Measurements from ENCODE around the gene INTS4. TPM values are rescaled to one million over a fixed set of nuclear protein-coding genes. Genes with fewer than 3 reads are reported as not detected.

Gene INTS4
- total and polyA plus RNA-seq, 2 experiments from 2014 or later, result 24.6 to 47.6 TPM

DNA sequence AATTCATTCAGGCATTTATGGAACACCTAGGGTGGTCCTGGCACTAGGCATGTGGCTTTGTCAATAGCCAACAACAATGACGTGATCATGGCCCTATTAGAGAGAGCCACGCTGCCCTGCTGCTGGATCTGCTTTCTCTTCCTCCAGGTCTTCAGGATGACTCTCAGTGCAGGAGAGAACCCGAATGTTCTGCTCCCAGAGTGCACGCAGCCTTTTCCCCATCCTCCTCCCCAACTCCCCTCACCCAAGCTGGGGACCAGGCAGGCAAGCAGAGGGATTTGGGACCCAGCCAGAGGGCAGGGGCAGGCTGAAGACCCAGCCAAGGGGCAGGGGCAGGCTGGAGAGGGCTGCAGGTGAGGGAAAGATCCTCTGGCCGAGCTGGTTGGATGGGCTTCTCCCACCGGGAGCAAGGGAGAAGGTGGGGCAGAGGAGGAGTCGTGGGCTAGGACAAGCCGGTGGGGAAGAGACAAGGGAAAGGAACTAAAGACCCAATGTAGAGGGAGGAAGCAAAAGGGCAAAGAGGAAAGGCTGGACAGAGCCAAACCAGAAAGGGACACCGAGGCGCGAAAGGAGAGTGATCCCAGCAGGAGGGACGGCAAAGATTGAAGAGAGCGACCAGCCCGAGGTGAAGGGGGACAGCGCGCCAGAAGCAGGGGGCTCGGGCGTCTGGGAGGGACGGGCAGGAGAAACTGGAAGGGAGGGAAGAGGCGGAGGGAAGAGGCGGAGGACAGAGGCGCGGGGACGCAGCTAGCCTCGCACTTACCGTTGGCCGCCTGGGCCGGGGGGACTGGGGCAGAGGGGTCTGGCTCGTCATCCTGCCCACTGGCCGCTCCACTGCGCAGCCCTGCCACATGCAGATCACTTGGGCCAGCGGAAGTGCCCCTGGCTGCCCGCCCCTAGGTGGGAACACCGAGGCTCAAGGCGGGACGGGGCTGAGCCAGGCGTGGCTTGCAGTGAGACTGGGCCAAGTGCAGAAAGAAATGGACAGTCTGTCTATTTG, 28.2 kb upstream of the INTS4 start, which contains the start of gene KCTD14:
KCTD14 (minus strand) TSS at position 880 of the 1,000 bp plus-strand sequence; CDS start at position 853, 27 bp downstream.
- H2AFZ ChIP-seq, result peak within 1 kb of the TSS; percentile 93

DNA sequence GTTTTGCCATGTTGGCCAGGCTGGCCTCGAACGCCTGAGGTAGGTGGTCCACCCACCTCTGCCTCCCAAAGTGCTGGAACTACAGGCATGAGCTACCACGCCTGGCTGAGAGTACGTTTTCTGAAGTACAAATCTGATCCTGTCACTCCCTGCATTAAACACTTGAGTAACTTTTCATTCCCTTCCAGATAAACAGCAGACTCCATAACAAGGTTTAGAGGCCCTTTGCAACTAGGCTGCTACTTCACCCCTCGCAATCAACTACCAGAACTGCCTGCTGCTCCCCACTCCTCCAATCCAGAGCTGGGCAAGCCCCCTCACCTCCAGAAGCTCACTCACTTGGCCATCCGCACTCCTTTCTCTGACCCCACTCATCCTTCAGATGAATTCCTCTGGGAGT, 27.1 kb upstream of the INTS4 start:
- H3K9me2 ChIP-seq (ENCODE audit: insufficient read depth), result no peaks in the 10 kb centered on the region
- no peaks in the 10 kb centered on the region for H4K20me1 ChIP-seq (replicated peaks; ENCODE audit: insufficient read depth)
- no peaks in the 10 kb centered on the region; the same call in 1 of the 2 replicates for H3K79me2 ChIP-seq (replicated peaks; ENCODE audit: insufficient read depth)
- Mint-ChIP-seq H3K4me3 (peak overlapping the region; percentile 85; the same call in 1 of the 3 replicates), H3K27me3 (ENCODE audit: insufficient read depth, low read depth, poor library complexity) (peaks cover 5% of the 10 kb centered on the region), H3K9me3 (no peaks in the 10 kb centered on the region; the same call in 1 of the 3 replicates), H3K36me3 (ENCODE audit: low read depth) (peaks cover 2% of the 10 kb centered on the region), H3K27ac (no peak overlapping the region), H3K4me1 (peaks cover 19% of the 10 kb centered on the region)
- H3K4me1 ChIP-seq (ENCODE audit: insufficient read depth), result peaks cover 7% of the 10 kb centered on the region; the same call in 1 of the 2 replicates
- H3K4me2 ChIP-seq, result no peak overlapping the region
- H3K36me3 ChIP-seq (ENCODE audit: insufficient read depth), result no peaks in the 10 kb centered on the region
- H3K4me3 ChIP-seq, result peak overlapping the region; percentile 71; the same call in 1 of the 2 replicates
- no peak for ATAC-seq
- no peak overlapping the region for H2AFZ ChIP-seq
- DNase-seq (ENCODE audit: low spot score), result no peak
- no peaks in the 10 kb centered on the region for H3K27me3 ChIP-seq (ENCODE audit: insufficient read depth)
- H3F3A ChIP-seq (replicated peaks; ENCODE audit: low read depth), result peaks cover 9% of the 10 kb centered on the region
- H3K27ac ChIP-seq (ENCODE audit: low read depth), result no peak overlapping the region
- TF ChIP-seq JUNB (IDR thresholded peaks at IDR 0.05; ENCODE audit: unreplicated experiment), result no peak
- no peak for TF ChIP-seq CREB1 (CRISPR knock-in tag; IDR thresholded peaks at IDR 0.05; ENCODE audit: low read depth)
- TF ChIP-seq, protein P1, sequence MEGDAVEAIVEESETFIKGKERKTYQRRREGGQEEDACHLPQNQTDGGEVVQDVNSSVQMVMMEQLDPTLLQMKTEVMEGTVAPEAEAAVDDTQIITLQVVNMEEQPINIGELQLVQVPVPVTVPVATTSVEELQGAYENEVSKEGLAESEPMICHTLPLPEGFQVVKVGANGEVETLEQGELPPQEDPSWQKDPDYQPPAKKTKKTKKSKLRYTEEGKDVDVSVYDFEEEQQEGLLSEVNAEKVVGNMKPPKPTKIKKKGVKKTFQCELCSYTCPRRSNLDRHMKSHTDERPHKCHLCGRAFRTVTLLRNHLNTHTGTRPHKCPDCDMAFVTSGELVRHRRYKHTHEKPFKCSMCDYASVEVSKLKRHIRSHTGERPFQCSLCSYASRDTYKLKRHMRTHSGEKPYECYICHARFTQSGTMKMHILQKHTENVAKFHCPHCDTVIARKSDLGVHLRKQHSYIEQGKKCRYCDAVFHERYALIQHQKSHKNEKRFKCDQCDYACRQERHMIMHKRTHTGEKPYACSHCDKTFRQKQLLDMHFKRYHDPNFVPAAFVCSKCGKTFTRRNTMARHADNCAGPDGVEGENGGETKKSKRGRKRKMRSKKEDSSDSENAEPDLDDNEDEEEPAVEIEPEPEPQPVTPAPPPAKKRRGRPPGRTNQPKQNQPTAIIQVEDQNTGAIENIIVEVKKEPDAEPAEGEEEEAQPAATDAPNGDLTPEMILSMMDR (conservative IDR thresholded peaks at IDR 0.05; ENCODE audit: low read depth in 2 of 2), result no peak
- TF ChIP-seq EZH2phosphoT487 (IDR thresholded peaks at IDR 0.05; ENCODE audit: unreplicated experiment), result no peak

More for the DNA sequence above, 28.2 kb upstream of the INTS4 start, which contains the start of gene KCTD14:
- peak within 1 kb of the TSS; percentile 61 for H3K27ac Mint-ChIP-seq
- DNase-seq (ENCODE audit: low spot score) (peak; percentile 79), ATAC-seq (peak; percentile 92)
- H3K27me3 Mint-ChIP-seq (ENCODE audit: insufficient read depth, low read depth, poor library complexity), result no peaks in the 10 kb centered on the region
- peaks cover 7% of the 10 kb centered on the region; the same call in 1 of the 2 replicates for H3K4me1 ChIP-seq (ENCODE audit: insufficient read depth)
- peak within 1 kb of the TSS; percentile 71 for H3K4me3 ChIP-seq
- peaks cover 19% of the 10 kb centered on the region for H3K4me1 Mint-ChIP-seq
- H3K36me3 Mint-ChIP-seq (ENCODE audit: low read depth), result no peaks in the 10 kb centered on the region
- H3F3A ChIP-seq (replicated peaks; ENCODE audit: low read depth), result peaks cover 9% of the 10 kb centered on the region
- H3K27me3 ChIP-seq (ENCODE audit: insufficient read depth), result no peaks in the 10 kb centered on the region
- H3K9me3 Mint-ChIP-seq, result peaks cover 3% of the 10 kb centered on the region
- TF ChIP-seq, protein P2, sequence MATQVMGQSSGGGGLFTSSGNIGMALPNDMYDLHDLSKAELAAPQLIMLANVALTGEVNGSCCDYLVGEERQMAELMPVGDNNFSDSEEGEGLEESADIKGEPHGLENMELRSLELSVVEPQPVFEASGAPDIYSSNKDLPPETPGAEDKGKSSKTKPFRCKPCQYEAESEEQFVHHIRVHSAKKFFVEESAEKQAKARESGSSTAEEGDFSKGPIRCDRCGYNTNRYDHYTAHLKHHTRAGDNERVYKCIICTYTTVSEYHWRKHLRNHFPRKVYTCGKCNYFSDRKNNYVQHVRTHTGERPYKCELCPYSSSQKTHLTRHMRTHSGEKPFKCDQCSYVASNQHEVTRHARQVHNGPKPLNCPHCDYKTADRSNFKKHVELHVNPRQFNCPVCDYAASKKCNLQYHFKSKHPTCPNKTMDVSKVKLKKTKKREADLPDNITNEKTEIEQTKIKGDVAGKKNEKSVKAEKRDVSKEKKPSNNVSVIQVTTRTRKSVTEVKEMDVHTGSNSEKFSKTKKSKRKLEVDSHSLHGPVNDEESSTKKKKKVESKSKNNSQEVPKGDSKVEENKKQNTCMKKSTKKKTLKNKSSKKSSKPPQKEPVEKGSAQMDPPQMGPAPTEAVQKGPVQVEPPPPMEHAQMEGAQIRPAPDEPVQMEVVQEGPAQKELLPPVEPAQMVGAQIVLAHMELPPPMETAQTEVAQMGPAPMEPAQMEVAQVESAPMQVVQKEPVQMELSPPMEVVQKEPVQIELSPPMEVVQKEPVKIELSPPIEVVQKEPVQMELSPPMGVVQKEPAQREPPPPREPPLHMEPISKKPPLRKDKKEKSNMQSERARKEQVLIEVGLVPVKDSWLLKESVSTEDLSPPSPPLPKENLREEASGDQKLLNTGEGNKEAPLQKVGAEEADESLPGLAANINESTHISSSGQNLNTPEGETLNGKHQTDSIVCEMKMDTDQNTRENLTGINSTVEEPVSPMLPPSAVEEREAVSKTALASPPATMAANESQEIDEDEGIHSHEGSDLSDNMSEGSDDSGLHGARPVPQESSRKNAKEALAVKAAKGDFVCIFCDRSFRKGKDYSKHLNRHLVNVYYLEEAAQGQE (IDR thresholded peaks at IDR 0.05; ENCODE audit: unreplicated experiment), result peak; percentile 43
- no peak for TF ChIP-seq NANOG (IDR thresholded peaks at IDR 0.05; ENCODE audit: borderline replicate concordance)
- no peak for TF ChIP-seq STAT1 (IDR thresholded peaks at IDR 0.05; ENCODE audit: unreplicated experiment)
- TF ChIP-seq POLR2AphosphoS5 (IDR thresholded peaks at IDR 0.05; ENCODE audit: low read depth), result peak; percentile 82
- TF ChIP-seq CREB1 (CRISPR knock-in tag; IDR thresholded peaks at IDR 0.05; ENCODE audit: low read depth), result peak; percentile 45
- TF ChIP-seq EZH2 (IDR thresholded peaks at IDR 0.05; ENCODE audit: low read depth, unreplicated experiment), result no peak
- TF ChIP-seq ZNF114 (CRISPR knock-in tag; IDR thresholded peaks at IDR 0.05), result no peak
- TF ChIP-seq, protein P3, sequence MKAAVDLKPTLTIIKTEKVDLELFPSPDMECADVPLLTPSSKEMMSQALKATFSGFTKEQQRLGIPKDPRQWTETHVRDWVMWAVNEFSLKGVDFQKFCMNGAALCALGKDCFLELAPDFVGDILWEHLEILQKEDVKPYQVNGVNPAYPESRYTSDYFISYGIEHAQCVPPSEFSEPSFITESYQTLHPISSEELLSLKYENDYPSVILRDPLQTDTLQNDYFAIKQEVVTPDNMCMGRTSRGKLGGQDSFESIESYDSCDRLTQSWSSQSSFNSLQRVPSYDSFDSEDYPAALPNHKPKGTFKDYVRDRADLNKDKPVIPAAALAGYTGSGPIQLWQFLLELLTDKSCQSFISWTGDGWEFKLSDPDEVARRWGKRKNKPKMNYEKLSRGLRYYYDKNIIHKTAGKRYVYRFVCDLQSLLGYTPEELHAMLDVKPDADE (IDR thresholded peaks at IDR 0.05), result peak; percentile 50; the same call in 1 of the 2 replicates
- no peaks in the 10 kb centered on the region for H3K36me3 ChIP-seq (ENCODE audit: insufficient read depth)
- peak within 1 kb of the TSS; percentile 88 for H3K4me2 ChIP-seq
- H3K9me2 ChIP-seq (ENCODE audit: insufficient read depth), result no peaks in the 10 kb centered on the region
- H3K79me2 ChIP-seq (replicated peaks; ENCODE audit: insufficient read depth), result no peaks in the 10 kb centered on the region; the same call in 1 of the 2 replicates
- H3K4me3 Mint-ChIP-seq, result peak within 1 kb of the TSS; percentile 85
- no peaks in the 10 kb centered on the region for H4K20me1 ChIP-seq (replicated peaks; ENCODE audit: insufficient read depth)
- peak within 1 kb of the TSS; percentile 84; the same call in 1 of the 2 replicates for H3K27ac ChIP-seq (ENCODE audit: low read depth)

Measured in GM23338 (cell line).